HL-60 (cell line): ENCODE data around the gene LAMTOR2.
A peak's percentile ranks its signal among the peaks of the same experiment; 100 is the strongest.

Source experiments
- DNase-seq, 2 experiments: peaks; one replicate each; pipeline ENCODE4 v3.0.0-alpha.2; 2010 to 2020; ENCODE audit warnings: low read depth in 1 of 2, low spot score in 1 of 2
- H3K27ac ChIP-seq: fragments of 250-450 bp; sonication (Bioruptor Pico); replicated peaks from 2 replicates; pipeline ENCODE4 v1.5.1; 2020; ENCODE audit warnings: mild to moderate bottlenecking, moderate library complexity
- H3K27me3 ChIP-seq: fragments of 250-450 bp; sonication (Bioruptor Pico); 2 replicates; pipeline ENCODE4 v1.5.1; 2021; ENCODE audit warnings: mild to moderate bottlenecking, moderate library complexity; ENCODE audit not compliant: insufficient read depth, poor library complexity, severe bottlenecking
- H3K4me3 ChIP-seq: replicated peaks from 2 replicates; pipeline ENCODE4 v1.5.1; 2011; ENCODE audit warnings: mild to moderate bottlenecking, control low read depth, low read length; ENCODE audit not compliant: insufficient read depth
- CTCF ChIP-seq: IDR thresholded peaks from one replicate; pipeline ENCODE4 v1.5.1; 2011; ENCODE audit warnings: low read length, control low read depth, inconsistent platforms; ENCODE audit not compliant: insufficient read depth
- GABPA ChIP-seq: IDR thresholded peaks from 2 replicates; pipeline ENCODE4 v1.6.1; 2012; ENCODE audit warnings: low read depth
- POLR2AphosphoS5 ChIP-seq: IDR thresholded peaks from 2 replicates; pipeline ENCODE4 v1.6.1; 2012; ENCODE audit warnings: low read depth
- REST ChIP-seq: IDR thresholded peaks from 2 replicates; pipeline ENCODE4 v1.6.1; 2012; ENCODE audit warnings: low read depth; ENCODE audit not compliant: insufficient replicate concordance
- SPI1 ChIP-seq: IDR thresholded peaks from 2 replicates; pipeline ENCODE4 v1.6.1; 2012; ENCODE audit warnings: low read depth, mild to moderate bottlenecking, borderline replicate concordance

LAMTOR2 gene

GRCh38 chr1:156082309-156083091 is 27.9 kb downstream of the LAMTOR2 start, which contains the start of gene MEX3A:
MEX3A (minus strand) TSS chr1:156082465; CDS start chr1:156081998, 467 bp downstream.
- Histone ChIP-seq H3K27ac (no peak within 1 kb of the TSS), H3K4me3 (peak within 1 kb of the TSS; percentile 85), H3K27me3 (peaks cover 10% of the 10 kb centered on the region)
- TF ChIP-seq SPI1 = no peak
- TF ChIP-seq REST = no peak
- no peak for TF ChIP-seq CTCF
- TF ChIP-seq POLR2AphosphoS5 = no peak
- TF ChIP-seq GABPA = no peak
- DNase-seq = peak in 1 of 2 experiments; percentile 60

GRCh38 chr1:156083800-156084790 is 29.5 kb downstream of the LAMTOR2 start:
- no peak overlapping the region for H3K4me3 ChIP-seq
- TF ChIP-seq POLR2AphosphoS5 (no peak), SPI1 (no peak), GABPA (no peak), CTCF (no peak), REST (no peak)
- peaks cover 10% of the 10 kb centered on the region for H3K27me3 ChIP-seq
- H3K27ac ChIP-seq = no peak overlapping the region
- DNase-seq = no peak

- Histone ChIP-seq H3K4me3 (no peak overlapping the region), H3K27me3 (peaks cover 3% of the 10 kb centered on the region), H3K27ac (no peak overlapping the region)
- TF ChIP-seq CTCF (no peak), SPI1 (no peak)
- no peak for DNase-seq
These were observed 31.7 kb downstream of the LAMTOR2 start for GRCh38 chr1:156086256-156086662.
